HEK293 (cell line): ENCODE results near the gene COPG2.

Experiments used
- CTCF ChIA-PET: fragments of 350-600 bp; formaldehyde crosslinking; extraction: SDS; loops from one replicate; lab custom pipeline; 2021; ENCODE audit warnings: antibody characterized with exemption; lab: Yijun Ruan, JAX
- POLR2A ChIA-PET: fragments of 300-600 bp; formaldehyde crosslinking; extraction: SDS; loops from one replicate; lab custom pipeline; 2020; ENCODE audit warnings: antibody characterized with exemption, inconsistent platforms; lab: Yijun Ruan, JAX
- H3K27ac ChIP-seq: fragments of 200-500 bp; sonication (Bioruptor generic); 2 replicates; pipeline ENCODE4 v1.5.1; 2014; ENCODE audit warnings: low read depth, low read length, control low read depth, inconsistent platforms; ENCODE audit errors: extremely low read depth
- H3K36me3 ChIP-seq, 2 experiments: fragments of 200-500 bp in 1 of 2; sonication (Bioruptor generic) in 1 of 2; 1 replicate in 1 of 2; 2 replicates in 1 of 2; pipeline ENCODE4 v1.5.1; 2014 to 2017; ENCODE audit warnings: inconsistent platforms in 2 of 2, low read length in 2 of 2; ENCODE audit not compliant: control insufficient read depth in 2 of 2, insufficient read depth in 1 of 2
- H3K4me1 ChIP-seq: fragments of 200-500 bp; sonication (Bioruptor generic); 2 replicates; pipeline ENCODE4 v1.5.1; 2014; ENCODE audit warnings: mild to moderate bottlenecking, low read length, inconsistent platforms; ENCODE audit not compliant: control insufficient read depth, insufficient read depth
- H3K4me3 ChIP-seq: 2 replicates; pipeline ENCODE4 v1.5.1; 2011; ENCODE audit warnings: low read depth, mild to moderate bottlenecking, control low read depth, low read length, moderate library complexity
- H3K9me3 ChIP-seq: fragments of 200-500 bp; sonication (Bioruptor generic); 2 replicates; pipeline ENCODE4 v1.5.1; 2014; ENCODE audit warnings: low read depth, low read length, inconsistent platforms; ENCODE audit not compliant: control insufficient read depth, insufficient read depth
- GLIS2 ChIP-seq: fragments of 450-650 bp; formaldehyde crosslinking; IDR thresholded peaks from 2 replicates; pipeline ENCODE4 v1.5.1; 2016; ENCODE audit warnings: missing biosample characterization, missing genetic modification characterization
- HIC1 ChIP-seq: fragments of 450-650 bp; formaldehyde crosslinking; IDR thresholded peaks from 2 replicates; pipeline ENCODE4 v1.5.1; 2016; ENCODE audit warnings: missing biosample characterization, missing genetic modification characterization
- KLF7 ChIP-seq: fragments of 450-650 bp; formaldehyde crosslinking; IDR thresholded peaks from 2 replicates; pipeline ENCODE4 v1.5.1; 2016; ENCODE audit warnings: missing biosample characterization, missing genetic modification characterization, borderline replicate concordance
- PATZ1 ChIP-seq: fragments of 450-650 bp; formaldehyde crosslinking; IDR thresholded peaks from 2 replicates; pipeline ENCODE4 v1.5.1; 2016; ENCODE audit warnings: missing biosample characterization, missing genetic modification characterization
- SCRT2 ChIP-seq: fragments of 450-650 bp; formaldehyde crosslinking; IDR thresholded peaks from 2 replicates; pipeline ENCODE4 v1.5.1; 2016; ENCODE audit warnings: missing biosample characterization, missing genetic modification characterization
- ZBTB20 ChIP-seq: fragments of 450-650 bp; formaldehyde crosslinking; IDR thresholded peaks from 2 replicates; pipeline ENCODE4 v1.5.1; 2016; ENCODE audit warnings: missing biosample characterization, missing genetic modification characterization
- ZBTB26 ChIP-seq: fragments of 450-650 bp; formaldehyde crosslinking; optimal IDR thresholded peaks from 2 replicates; pipeline ENCODE3; 2016; ENCODE audit warnings: missing biosample characterization, mild to moderate bottlenecking, missing genetic modification characterization
- ZNF335 ChIP-seq: fragments of 450-650 bp; formaldehyde crosslinking; conservative IDR thresholded peaks from 2 replicates; pipeline ENCODE4 v1.5.1; 2016; ENCODE audit warnings: missing biosample characterization, missing genetic modification characterization
- ZNF501 ChIP-seq: fragments of 450-650 bp; formaldehyde crosslinking; IDR thresholded peaks from 2 replicates; pipeline ENCODE4 v1.5.1; 2016; ENCODE audit warnings: missing biosample characterization, missing genetic modification characterization
- ZNF555 ChIP-seq: fragments of 450-650 bp; formaldehyde crosslinking; conservative IDR thresholded peaks from 2 replicates; pipeline ENCODE4 v1.5.1; 2017; ENCODE audit warnings: missing biosample characterization, mild to moderate bottlenecking, missing genetic modification characterization, inconsistent platforms
- ZNF658 ChIP-seq: fragments of 450-650 bp; formaldehyde crosslinking; IDR thresholded peaks from 2 replicates; pipeline ENCODE4; 2016; ENCODE audit warnings: missing biosample characterization, missing genetic modification characterization
- ZSCAN18 ChIP-seq: fragments of 450-650 bp; formaldehyde crosslinking; IDR thresholded peaks from 2 replicates; pipeline ENCODE4 v1.5.1; 2016; ENCODE audit warnings: missing biosample characterization, missing genetic modification characterization

COPG2 gene

GRCh38 chr7:130489140-130489983, 179.2 kb downstream of the COPG2 start:
- Histone ChIP-seq H3K4me1 (no peaks in the 10 kb centered on the region), H3K4me3 (no peak overlapping the region), H3K27ac (no peak overlapping the region), H3K9me3 (no peaks in the 10 kb centered on the region), H3K36me3 (no peaks in the 10 kb centered on the region)
- ChIA-PET CTCF (interaction anchor here (0.5 to 1.5 kb wide), 5 partner anchors 10 to 268 kb away, joined by 3 to 4 read pairs (median 3); no protein-coding TSS in a partner anchor), POLR2A (interaction anchor here (0.6 kb wide), 1 partner anchor 776 kb away, joined by 5 read pairs; no protein-coding TSS in a partner anchor)
- TF ChIP-seq ZNF335 (tag by site-specific recombination), result no peak
- no peak for TF ChIP-seq ZBTB20 (tag by site-specific recombination)
- TF ChIP-seq ZSCAN18 (tag by site-specific recombination), result no peak

GRCh38 chr7:130488392-130489139, 180.0 kb downstream of the COPG2 start:
- H3K4me1 ChIP-seq, result no peaks in the 10 kb centered on the region
- POLR2A ChIA-PET, result no interaction called here
- H3K36me3 ChIP-seq, result no peaks in the 10 kb centered on the region
- no peak for TF ChIP-seq ZNF555 (tag by site-specific recombination)
- TF ChIP-seq SCRT2 (tag by site-specific recombination), result no peak
- no peak for TF ChIP-seq KLF7
- no peak for TF ChIP-seq ZNF501 (tag by site-specific recombination)
- TF ChIP-seq ZNF658 (tag by site-specific recombination), result no peak
- no peak for TF ChIP-seq ZBTB26 (tag by site-specific recombination)
- TF ChIP-seq HIC1 (tag by site-specific recombination), result no peak
- TF ChIP-seq PATZ1 (tag by site-specific recombination), result no peak
- no peak for TF ChIP-seq GLIS2 (tag by site-specific recombination)
- H3K9me3 ChIP-seq, result no peaks in the 10 kb centered on the region
- CTCF ChIA-PET, result interaction anchor here (0.5 to 1.5 kb wide), 3 partner anchors 10 to 269 kb away, joined by 3 to 4 read pairs (median 4); no protein-coding TSS in a partner anchor
- no peak overlapping the region for H3K27ac ChIP-seq
- no peak overlapping the region for H3K4me3 ChIP-seq
